ENCODE results near the gene GRAP2. TPM values are rescaled to one million over a fixed set of nuclear protein-coding genes. Genes with fewer than 3 reads are reported as not detected.

Gene GRAP2
- total and polyA plus RNA-seq, 2 of the 13 experiments (the other 11 are each of a cell fraction or from before 2014, with no cell fraction given): 0.15 TPM; not detected in 1

GRCh38 chr22:39910876-39911613, 10.2 kb downstream of the GRAP2 start:
- ChIA-PET CTCF (ENCODE audit: low intra/inter-chr PET ratio, low total read pairs) (no interaction called here), POLR2A (no interaction called here)
- 50% methylated on average over 9 of the region's 9 CpGs for WGBS (ENCODE audit: low lambda C conversion rate)
- DNase-seq (ENCODE audit: low spot score) (no peak), ATAC-seq (no peak), FAIRE-seq (no peak)
- Histone ChIP-seq H3K9ac (ENCODE audit: insufficient read depth, low read depth, low read length) (no peak overlapping the region), H4K20me1 (ENCODE audit: insufficient read depth, low read length) (no peaks in the 10 kb centered on the region), H2AFZ (ENCODE audit: low read length) (no peak overlapping the region), H3K4me3 (replicated peaks in 1 of 3; ENCODE audit: insufficient read depth in 1 of 3, low read depth in 2 of 3, low read length in 3 of 3) (no peak overlapping the region), H3K4me2 (ENCODE audit: low read depth, low read length) (no peak overlapping the region), H3K27me3 (ENCODE audit: control insufficient read depth in 1 of 2, insufficient read depth in 2 of 2, low read length in 2 of 2) (peaks cover 0 to 21% of the 10 kb centered on the region in 2 experiments; a peak in 3 of 5 replicates), H3K27ac (ENCODE audit: extremely low read length, insufficient read depth, low read length) (no peak overlapping the region), H3K79me2 (ENCODE audit: insufficient read depth, low read length) (no peaks in the 10 kb centered on the region), H3K36me3 (replicated peaks in 1 of 2; ENCODE audit: control insufficient read depth in 1 of 2, insufficient read depth in 2 of 2, low read length in 2 of 2) (no peaks in the 10 kb centered on the region), H3K4me1 (ENCODE audit: insufficient read depth, low read length) (no peaks in the 10 kb centered on the region), H3K9me3 (ENCODE audit: low read length) (no peaks in the 10 kb centered on the region)
- intact Hi-C loops (cut with micrococcal nuclease; ENCODE audit: unreplicated experiment) (no loop called here), in situ Hi-C loops (cut with HindIII; ENCODE audit: extremely low pct_ligation_motif_present, low pct_unique_long_range_greater_than_20kb) (no loop called here)
- TF ChIP-seq, protein P1, sequence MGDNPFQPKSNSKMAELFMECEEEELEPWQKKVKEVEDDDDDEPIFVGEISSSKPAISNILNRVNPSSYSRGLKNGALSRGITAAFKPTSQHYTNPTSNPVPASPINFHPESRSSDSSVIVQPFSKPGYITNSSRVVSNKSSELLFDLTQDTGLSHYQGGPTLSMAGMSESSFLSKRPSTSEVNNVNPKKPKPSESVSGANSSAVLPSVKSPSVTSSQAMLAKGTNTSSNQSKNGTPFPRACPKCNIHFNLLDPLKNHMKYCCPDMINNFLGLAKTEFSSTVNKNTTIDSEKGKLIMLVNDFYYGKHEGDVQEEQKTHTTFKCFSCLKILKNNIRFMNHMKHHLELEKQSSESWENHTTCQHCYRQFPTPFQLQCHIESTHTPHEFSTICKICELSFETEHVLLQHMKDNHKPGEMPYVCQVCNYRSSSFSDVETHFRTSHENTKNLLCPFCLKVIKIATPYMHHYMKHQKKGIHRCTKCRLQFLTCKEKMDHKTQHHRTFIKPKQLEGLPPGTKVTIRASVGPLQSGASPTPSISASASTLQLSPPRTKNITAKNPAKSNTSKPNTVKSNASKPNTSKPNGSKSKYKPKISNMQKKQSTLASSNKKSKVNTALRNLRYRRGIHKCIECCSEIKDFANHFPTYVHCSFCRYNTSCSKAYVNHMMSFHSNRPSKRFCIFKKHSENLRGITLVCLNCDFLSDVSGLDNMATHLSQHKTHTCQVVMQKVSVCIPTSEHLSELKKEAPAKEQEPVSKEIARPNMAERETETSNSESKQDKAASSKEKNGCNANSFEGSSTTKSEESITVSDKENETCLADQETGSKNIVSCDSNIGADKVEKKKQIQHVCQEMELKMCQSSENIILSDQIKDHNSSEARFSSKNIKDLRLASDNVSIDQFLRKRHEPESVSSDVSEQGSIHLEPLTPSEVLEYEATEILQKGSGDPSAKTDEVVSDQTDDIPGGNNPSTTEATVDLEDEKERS (CRISPR knock-in tag; IDR thresholded peaks at IDR 0.05): no peak
- TF ChIP-seq PPARG (CRISPR knock-in tag; conservative IDR thresholded peaks at IDR 0.05) (no peak), KDM1A (CRISPR knock-in tag; IDR thresholded peaks at IDR 0.05) (no peak), SIX4 (CRISPR knock-in tag; IDR thresholded peaks at IDR 0.05) (no peak), GTF2F1 (IDR thresholded peaks at IDR 0.05; ENCODE audit: low read length) (no peak), FOXJ3 (CRISPR knock-in tag; IDR thresholded peaks at IDR 0.05; ENCODE audit: borderline replicate concordance) (no peak), MAF1 (CRISPR knock-in tag; IDR thresholded peaks at IDR 0.05; ENCODE audit: borderline replicate concordance) (no peak)
- TF ChIP-seq, protein P2, sequence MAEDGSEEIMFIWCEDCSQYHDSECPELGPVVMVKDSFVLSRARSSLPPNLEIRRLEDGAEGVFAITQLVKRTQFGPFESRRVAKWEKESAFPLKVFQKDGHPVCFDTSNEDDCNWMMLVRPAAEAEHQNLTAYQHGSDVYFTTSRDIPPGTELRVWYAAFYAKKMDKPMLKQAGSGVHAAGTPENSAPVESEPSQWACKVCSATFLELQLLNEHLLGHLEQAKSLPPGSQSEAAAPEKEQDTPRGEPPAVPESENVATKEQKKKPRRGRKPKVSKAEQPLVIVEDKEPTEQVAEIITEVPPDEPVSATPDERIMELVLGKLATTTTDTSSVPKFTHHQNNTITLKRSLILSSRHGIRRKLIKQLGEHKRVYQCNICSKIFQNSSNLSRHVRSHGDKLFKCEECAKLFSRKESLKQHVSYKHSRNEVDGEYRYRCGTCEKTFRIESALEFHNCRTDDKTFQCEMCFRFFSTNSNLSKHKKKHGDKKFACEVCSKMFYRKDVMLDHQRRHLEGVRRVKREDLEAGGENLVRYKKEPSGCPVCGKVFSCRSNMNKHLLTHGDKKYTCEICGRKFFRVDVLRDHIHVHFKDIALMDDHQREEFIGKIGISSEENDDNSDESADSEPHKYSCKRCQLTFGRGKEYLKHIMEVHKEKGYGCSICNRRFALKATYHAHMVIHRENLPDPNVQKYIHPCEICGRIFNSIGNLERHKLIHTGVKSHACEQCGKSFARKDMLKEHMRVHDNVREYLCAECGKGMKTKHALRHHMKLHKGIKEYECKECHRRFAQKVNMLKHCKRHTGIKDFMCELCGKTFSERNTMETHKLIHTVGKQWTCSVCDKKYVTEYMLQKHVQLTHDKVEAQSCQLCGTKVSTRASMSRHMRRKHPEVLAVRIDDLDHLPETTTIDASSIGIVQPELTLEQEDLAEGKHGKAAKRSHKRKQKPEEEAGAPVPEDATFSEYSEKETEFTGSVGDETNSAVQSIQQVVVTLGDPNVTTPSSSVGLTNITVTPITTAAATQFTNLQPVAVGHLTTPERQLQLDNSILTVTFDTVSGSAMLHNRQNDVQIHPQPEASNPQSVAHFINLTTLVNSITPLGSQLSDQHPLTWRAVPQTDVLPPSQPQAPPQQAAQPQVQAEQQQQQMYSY (CRISPR knock-in tag; IDR thresholded peaks at IDR 0.05): no peak
- no TSS peak for BruUV-seq (replicated peaks)

Data from HepG2 (cell line).